ENCODE measurements around the gene GAPT.

GAPT gene

DNA sequence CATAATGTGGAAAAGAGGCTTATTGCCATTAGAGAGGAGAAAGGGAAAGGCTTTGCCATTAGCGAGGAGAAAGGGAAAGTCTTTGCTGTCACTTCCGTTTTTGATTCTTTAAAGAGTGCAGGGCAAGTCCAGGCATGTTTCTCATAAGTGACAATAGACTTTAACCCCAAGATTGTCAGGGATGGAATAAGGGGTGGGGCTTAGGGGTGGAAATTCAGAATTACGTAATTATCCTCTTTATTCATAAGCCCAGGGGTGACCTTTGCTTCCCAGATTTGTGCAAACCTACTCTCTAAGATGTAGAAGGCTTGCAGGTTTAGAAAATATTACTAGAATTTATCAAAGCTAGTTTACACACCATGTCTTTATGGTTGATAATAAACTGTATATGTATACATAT lies 29.1 kb upstream of the GAPT start:
- DNase-seq, result no peak

DNA sequence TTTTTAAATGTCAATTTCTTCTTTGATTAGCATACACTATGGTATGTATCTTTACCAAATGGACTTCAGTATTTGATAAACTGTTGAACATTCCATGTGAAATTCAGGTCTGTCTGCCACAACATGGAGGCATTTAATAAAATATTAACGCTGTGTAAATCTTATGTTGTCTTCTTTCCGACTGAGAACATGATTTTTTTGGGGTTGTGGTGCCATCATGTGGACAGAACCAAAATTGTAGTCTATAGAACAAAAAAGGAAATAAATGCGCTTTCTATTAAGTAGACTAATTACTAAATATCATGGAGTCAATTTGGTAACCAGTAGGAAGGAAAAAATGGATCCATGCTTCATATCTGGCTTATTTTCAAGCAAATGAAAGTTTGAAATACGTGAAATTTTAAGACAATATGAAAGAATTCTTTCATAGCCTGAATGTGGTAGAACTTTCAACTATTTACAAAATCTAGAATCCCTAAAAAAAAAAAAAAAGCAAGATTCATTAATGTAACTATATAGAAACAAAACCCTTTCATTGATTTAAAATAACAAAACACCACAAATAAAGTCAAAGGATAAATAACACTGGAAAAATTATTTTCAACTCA lies 28.5 kb upstream of the GAPT start:
- peak; percentile 43 for DNase-seq

DNA sequence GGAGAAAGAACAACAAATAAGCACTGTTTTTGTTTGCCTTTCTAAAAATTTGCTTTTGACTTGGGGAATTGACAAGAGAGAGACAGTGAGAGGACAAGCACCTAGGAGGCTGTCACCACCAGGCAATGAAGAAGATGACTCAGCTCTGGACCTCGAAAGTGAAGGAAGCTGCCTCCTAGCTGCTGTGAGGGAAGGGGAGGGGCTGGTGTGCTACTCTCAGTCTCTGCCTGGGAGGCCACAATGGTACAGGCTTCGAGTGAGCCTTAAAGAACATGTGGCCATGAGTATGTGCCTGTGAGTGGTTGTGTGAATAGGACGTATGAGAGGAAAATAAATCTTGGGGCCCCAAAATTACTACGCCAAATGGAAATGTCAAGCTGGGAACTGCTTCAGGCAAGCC lies 24.3 kb upstream of the GAPT start:
- DNase-seq, result no peak

DNA sequence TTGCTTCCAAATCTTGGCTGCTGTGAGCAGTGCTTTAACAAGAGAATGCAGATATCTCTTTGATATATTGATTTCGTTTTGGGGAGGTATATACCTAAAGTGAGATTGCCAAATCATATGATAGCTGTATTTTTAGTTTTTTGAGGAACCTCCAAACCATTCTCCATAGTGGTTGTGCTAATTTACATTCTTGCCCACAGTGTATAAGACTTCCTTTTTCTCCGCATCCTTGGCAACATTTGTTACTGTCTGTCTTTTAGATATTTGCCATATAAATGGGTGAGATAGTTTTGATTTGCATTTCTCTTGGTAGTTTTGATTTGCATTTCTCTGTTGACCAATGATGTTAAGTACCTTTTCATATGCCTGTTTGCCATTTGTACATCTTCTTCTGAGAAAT lies 21.3 kb upstream of the GAPT start:
- no peak for DNase-seq

DNA sequence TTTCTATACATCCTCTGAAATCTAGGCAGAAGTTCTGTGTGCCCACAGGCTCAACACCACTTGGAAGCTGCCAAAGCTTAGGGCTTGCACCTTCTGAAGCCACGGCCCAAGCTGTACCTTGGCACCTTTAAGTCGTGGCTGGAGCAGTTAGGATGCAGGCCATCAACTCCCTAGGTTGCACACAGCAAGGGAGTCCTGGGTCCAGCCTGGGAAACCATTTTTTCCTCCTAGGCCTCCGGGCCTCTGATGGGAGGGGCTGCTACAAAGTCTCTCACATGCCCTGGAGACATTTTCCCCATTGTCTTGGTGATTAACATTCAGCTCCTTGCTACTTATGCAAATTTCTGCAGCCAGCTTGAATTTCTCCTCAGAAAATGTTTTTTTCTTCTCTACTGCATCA lies 15.8 kb upstream of the GAPT start:
- no peak for DNase-seq

DNA sequence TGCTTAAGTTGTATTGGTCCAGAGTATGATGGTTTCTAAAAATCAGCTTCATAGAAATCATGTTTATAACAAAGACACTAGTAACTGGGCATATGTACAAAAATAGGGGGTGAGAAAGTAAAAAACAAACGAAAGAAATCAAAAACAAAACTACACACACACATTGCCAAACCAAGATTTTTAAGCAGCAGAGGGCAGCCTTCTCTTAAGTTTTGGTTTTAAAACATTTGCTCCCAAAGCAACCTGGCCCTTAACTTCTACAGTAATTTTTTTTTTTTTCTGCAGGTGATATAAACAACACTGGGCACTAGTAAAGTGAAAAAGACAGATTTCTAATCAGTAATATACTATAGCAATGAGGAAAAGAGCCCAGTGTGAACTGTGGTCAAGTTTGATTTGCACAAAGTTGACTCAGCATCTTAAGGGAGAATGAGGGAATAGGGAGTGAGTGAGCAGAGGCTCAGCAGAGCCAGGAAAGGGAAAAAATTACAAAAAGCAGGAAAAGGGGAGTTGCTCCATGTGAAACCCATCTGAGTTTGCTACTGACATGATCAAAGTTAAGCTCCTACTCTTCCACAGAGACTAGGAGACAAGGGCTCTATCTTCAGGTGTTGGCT lies 13.4 kb upstream of the GAPT start:
- no peak for DNase-seq

GRCh38 chr5:58481066-58481676 lies 10.1 kb upstream of the GAPT start:
- DNase-seq, result no peak

DNA sequence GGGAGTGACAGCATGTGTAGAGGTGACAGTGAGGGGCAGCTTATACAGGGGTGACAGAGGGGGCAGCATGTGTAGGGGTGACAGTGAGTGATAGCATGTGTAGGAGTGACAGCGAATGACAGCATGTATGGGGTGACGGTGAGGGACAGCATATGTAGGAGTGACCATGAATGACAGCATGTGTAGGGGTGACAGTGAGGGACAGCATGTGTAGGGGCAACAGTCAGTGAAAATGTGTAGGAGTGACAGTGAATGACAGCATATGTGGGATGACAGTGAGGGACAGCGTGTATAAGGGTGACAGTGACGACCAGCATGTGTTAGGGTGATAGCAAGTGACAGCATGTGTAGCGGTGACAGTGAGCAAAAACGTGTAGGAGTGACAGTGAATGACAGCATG lies 9.4 kb upstream of the GAPT start:
- no peak for DNase-seq

GRCh38 chr5:58482536-58482935 lies 8.7 kb upstream of the GAPT start:
- no peak for DNase-seq

- no peak for DNase-seq
Measured at GRCh38 chr5:58484505-58484904, 6.7 kb upstream of the GAPT start.

DNA sequence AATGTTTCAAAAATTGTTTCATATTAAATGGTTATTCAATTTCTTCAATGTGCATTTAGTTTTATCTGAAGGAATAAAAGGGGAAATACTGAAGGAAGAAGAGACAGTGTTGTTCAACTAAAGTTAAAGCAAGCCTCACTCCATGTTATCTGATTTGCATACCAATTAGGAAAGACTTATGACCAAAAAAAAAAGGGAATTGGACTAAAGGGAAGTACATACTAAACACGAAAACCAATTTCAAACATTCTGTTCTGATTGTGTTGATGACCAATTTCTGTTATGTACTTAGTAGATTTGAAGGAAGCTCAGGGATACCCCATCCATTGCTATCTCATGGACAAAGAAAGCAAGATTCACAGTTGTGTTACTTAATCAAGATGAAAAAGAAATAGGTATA lies 4.9 kb upstream of the GAPT start:
- no peak for DNase-seq

- DNase-seq, result no peak
Measured at GRCh38 chr5:58490402-58491050, 709 bp upstream of the GAPT start.

DNA sequence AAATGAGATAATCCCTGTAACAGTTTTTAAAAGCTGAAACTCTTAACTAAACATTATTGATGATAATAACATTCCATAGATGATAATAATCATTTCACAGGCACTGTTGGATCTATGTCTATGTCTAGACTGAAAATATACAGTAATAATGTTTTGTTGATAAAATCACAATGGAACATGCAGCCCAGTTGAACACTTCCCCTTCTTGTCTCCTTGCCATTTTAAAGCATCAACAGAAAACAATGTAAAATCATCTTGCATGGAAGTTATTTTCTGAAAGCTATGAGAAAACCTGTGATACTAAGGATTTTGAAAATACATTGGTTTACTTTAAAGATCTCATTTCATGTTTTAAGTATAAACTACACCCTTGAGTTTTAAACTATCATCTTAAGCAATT lies 1.9 kb downstream of the GAPT start:
- DNase-seq, result no peak

- no peak for DNase-seq
Measured at GRCh38 chr5:58496488-58496887, 5.3 kb downstream of the GAPT start.

GRCh38 chr5:58497386-58497785 lies 6.2 kb downstream of the GAPT start:
- DNase-seq, result no peak

- no peak for DNase-seq
Measured at GRCh38 chr5:58497921-58498320, 6.7 kb downstream of the GAPT start.

GRCh38 chr5:58498340-58498942 lies 7.2 kb downstream of the GAPT start:
- peak; percentile 38 for DNase-seq

GRCh38 chr5:58499231-58499630 lies 8.0 kb downstream of the GAPT start:
- no peak for DNase-seq

DNA sequence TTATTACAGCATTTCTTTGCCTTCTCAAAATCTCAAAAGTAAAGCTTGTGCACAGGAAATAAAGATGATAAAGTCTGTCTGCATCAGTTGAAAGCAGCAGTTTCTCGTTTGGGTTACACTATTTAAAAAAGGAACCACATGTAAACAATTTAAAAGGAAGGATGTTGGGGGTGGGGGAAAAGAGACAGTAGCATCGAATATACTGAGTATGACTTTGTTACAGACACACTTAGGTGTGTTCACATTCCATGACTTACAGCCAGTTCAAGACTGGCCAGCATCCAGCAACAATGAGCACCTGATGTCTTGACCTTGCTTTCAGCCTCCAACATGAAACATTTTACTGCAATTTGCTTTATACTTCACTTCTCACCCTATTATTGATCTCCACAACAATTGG lies 8.7 kb downstream of the GAPT start:
- DNase-seq, result no peak

- no peak for DNase-seq
Measured at GRCh38 chr5:58501778-58502417, 10.7 kb downstream of the GAPT start.

DNA sequence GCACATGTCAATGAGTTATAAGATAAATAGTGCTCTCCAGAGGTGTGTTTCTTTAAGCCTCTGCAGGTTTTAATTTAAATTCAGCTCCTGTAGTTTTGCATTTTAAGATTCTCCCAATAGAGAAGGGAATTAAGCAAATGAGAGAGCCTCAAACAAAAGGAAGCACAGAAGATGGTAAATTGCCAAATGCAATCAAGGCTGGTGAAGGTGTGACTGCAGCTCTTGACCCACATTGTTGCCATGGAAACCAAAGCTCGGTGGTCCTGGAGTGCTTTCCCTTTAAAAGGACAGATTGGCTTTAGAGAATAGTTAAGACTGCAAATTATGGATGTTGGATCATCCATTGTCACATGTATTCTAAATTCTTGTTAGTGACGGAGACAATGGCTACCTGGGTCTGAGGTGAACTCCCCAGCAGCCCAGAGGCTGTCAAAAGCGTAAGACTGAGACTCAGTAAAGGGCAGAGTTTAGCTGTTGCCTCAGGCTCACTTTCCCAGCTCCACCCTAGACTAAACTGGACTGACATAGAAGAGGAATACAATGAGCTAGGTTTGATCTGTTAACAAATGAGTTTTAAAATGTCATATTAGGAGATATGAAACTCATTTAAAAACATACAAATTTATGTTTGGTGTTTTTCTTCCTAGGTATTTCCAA lies 12.3 kb downstream of the GAPT start:
- DNase-seq, result no peak

- no peak for DNase-seq
Measured at GRCh38 chr5:58504766-58505165, 13.5 kb downstream of the GAPT start.

GRCh38 chr5:58505502-58505901 lies 14.3 kb downstream of the GAPT start:
- DNase-seq, result no peak

Measured in femur (tissue), 1 donor.